GM21515 (cell line): ENCODE results near the gene BMPR1A.

Experiments
- ATAC-seq: cut with Tn5 transposase; IDR thresholded peaks from one replicate; pipeline ENCODE4 v1.9.1; 2021; ENCODE audit not compliant: unreplicated experiment

The BMPR1A gene

DNA sequence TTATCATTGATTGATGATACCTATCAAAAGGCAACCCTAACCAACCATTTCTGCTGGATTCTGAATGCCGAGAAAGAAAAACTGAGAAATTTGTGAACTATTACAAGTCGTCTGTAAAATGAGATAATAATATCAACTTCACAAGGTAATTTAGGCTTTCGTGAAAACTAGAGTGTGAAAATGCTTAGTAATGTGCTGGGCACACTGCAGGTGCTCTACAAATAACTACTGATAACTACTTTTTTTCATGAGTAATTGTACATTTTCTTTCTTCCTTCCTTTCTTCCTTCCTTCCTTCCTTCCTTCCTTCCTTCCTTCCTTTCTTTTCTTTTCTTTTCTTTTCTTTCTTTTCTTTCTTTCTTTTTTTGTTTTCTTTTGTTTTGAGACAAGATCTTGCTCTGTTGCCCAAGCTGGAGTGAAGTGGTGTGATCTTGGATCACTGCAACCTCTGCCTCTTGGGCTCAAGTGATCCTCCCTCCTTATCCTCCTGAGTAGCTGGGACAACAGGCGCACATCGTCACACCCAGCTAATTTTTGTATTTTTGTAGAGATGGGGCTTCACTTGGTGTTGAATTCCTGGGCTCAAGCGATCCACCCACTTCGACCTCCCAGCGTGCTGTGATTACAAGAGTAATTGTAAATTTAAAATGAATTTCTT is 42.9 kb downstream of the BMPR1A start:
- no peak for ATAC-seq

DNA sequence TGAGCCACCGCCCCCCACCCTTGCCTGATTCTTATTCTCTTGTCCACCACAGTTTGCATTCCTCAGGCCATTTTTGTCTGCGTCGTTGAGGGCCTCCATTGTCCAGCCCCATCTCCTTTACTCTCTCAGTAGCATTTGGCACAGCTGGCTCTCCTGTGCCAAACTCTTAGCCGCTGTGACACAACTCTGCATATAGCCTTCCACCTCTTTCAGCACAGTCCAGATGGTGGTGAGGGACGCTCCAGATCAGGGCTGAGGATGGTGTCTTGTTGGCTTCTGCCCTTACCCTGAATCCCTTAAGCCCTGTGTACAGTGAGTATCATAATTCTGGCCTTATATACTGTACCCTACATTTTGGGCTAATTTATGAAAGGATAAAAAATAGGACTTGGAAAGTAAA is 45.6 kb downstream of the BMPR1A start:
- ATAC-seq, result no peak

DNA sequence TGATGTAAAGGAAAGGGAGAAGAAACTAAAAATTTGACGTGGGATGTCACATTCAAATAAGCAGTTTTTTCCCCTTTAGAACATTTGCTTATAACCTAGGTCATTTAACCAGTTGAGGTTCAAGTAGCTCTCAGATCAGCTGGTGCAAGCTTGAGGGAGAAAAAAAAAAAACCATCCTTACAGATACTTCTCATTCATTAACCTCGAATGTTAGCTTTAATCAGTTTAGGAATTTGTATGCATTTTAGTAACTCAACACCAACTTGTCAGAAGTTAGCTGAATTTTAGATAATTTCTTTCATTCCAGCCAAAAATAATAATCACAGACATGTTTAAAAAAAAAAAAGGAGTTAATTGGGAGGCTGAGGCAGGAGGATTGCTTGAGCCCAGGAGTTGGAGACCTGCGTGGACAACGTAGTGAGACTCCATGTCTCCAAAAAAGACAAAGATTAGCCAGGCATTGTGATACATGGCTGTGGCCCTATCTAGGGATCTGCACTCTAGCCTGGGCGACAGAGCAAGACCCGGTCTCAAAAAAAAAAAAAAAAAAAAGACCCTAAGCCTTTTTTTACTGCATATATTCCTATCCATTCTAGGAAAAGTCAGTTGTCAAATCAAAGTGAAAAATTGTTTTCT is 46.2 kb downstream of the BMPR1A start:
- ATAC-seq, result no peak

DNA sequence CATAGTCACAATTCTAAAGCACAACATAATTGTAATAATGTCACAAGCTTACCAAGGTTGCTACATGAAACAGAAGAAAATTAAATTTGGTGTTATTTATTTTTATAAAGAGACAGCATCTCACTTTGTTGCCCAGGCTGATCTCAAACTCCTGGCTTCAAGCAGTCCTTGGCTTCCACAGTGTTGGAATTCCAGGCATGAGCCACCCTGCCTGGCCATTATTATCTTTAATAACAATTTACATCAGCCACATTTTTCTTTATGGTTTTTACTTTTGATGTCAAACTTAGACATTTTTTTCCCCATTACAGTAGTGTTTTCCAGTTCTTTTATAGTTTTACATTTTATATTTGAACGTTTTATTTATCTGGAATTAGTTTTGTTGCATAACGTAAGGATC is 46.7 kb downstream of the BMPR1A start:
- no peak for ATAC-seq

DNA sequence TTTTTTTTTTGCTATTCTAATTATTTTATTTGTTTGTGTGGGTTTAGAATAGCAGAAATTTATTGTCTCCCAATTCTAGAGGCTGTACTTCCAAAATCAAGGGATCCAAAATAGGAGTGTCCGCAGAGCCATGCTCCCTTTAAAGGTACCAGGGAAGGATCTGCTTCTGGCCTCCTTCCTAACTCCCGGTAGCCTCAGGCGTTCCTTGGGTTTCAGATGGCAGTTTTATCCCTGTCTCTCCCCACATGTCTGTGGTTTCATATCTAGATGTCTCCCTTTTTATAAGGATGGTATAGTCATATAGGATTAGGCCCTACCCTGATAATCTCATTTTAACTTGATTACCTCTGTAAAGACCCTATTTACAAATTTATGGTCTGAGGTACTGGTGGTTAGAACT is 48.4 kb downstream of the BMPR1A start:
- ATAC-seq, result no peak

DNA sequence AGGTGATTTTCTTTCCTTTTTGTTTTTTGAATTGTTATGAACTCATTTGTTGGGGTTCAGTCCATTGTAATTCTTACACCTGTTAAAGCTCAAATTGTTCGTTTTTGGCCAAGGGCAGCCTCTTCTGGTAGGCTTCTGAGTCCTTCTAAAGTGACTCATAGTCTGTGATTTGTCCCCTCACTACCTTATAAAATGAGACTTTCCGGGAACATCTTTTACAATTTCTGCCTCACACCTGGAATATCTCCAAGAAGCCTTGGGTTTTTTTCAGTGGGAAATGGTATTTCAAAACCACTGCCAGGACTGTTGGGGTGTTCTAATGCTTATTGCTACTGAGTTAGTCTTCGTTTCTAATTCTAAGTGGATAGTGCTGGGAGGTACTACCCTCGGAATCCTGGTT is 56.7 kb downstream of the BMPR1A start:
- no peak for ATAC-seq

DNA sequence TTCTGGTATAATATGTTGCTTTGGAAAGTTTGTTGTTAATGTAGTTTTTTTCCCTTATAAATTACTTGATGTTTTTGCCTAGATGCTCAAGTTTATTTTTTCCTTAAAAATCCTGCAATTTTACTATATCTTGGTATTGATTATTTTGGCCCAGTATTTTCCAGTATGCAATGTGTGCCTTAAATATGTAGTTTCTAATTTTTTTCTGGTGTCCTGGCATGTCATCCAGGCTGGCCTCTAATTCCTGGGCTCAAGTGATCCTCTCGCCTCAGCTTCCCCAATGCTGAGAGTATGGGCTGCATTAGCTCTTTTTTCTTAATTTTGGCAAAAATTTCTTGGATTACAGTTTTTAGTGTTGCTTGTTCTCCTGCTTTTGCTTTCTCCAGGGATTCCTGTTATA is 57.6 kb downstream of the BMPR1A start:
- ATAC-seq, result no peak

DNA sequence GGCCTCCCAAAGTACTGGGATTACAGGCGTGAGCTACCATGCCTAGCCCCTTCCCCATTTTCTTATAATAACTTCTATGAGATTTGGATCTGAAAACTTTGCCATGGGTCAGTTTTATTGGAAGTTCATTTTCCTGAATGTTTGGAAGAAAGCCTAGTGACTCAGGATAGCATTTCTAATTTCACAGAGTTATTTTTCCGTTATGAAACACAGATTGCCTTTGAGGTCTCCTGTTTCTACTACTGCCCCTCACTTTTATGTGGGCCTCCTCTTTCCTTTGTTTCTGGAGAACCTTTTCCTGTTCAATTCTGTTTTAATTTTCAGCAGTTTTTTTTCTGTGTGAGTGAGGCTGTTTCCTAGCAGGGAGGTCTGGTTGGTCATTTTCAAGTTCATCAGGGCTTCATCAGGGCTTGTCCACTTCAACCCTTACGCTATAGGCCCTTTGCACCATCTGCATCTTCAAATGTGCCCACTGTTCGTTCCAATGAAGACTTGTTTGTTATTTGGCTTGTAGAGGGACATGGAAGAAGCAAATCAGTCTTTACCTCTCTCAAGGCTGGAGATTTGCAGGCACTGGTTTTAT is 58.7 kb downstream of the BMPR1A start:
- no peak for ATAC-seq

DNA sequence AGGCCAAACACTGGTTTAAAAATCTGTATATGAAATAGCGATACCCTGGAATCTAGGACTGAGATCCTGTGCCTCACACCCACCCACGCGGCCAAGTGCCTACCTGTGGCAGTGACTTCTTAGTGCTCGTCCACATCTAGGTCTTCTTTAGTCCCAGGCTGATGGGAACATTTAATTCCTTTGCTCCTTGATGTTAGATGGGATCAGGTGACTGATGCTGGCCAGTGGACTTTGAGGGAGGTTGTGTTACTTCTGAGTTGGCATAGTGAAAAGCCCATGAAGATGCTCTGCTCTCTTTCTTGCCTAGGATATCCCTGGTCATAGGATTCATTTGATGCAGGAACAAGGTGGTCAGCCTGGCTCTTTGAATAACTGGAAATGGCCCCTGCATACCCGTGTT is 59.2 kb downstream of the BMPR1A start:
- no peak for ATAC-seq

DNA sequence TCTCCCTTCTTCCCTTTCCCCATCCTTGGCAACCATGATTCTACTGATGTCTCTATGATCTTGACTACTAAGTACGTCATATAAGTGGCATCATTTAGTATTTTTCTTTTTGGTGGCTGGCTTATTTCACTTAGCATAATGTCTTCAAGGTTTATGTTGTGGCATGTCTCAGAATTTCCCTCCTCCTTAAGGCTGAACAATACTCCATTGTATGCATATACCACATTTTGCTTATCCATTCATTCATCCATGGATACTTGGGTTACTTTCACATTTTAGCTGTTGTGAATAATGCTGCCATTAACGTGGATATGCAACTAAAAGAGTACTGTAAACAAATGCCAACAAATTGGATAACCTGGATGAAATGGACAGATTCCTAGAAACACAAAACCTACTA is 60.8 kb downstream of the BMPR1A start:
- no peak for ATAC-seq

DNA sequence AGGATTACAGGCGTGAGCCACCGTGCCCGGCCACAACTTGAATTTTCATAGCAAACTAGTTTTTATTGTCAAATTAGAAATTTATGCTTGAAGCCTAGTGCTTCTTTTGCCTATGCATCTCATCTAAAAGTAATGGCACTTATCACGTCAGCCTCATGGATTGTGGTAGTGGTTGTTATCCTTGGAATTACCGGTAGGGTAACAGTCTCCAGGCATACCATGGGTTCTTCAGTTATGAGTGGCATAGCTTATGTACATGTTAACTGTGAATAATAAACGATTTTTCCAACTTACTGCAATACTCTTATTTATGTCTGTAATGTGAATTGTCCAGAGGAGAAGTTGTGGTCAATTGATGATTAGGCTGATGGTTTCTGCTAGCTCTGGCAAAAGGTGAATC is 63.1 kb downstream of the BMPR1A start:
- ATAC-seq, result no peak

DNA sequence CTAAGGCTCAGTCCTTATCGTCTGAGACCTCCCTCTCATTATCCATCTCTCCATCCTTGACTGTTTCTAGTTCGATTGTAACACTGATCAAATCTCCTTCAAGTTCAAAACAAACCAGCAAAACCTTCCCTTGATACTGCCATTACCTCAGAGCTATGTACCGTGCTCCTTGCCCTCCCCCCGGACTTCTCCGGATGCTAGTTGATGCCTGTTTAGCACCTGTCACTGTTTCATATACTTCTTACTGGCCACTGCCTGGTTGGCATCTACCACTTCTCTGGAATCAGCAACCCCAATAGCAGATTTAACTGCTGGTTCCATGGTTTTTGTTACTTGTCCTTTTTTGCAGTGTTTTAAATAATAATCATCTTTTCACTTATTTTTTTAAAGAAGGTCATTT is 64.1 kb downstream of the BMPR1A start:
- ATAC-seq, result no peak

DNA sequence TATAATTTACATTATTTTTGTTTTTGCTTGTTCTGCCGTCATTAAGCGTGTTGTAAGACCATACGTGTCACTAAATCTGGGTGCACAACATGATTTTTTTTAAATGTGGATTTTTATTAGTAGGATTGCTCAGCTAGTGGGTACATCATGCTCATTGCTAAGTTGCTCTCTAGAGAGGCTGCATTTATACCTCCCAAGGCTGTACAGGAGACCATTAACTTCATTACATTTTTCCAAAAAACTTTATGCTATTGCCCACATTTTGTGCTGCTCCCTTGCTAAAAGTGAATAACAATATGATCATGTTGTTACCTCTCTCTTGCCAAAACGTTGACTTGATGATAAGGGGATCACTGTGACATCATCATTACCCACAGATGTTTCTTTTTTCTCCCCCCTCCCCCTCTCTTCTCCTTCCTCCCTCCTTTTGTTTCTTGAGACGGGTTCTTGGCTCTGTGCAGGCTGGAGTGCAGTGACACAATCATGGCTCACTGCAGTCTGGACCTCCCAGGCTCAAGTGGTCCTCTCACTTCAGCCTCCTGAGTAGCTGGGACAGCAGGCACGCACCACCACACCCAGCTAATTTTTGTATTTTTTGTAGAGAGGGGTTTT is 65.1 kb downstream of the BMPR1A start:
- no peak for ATAC-seq

DNA sequence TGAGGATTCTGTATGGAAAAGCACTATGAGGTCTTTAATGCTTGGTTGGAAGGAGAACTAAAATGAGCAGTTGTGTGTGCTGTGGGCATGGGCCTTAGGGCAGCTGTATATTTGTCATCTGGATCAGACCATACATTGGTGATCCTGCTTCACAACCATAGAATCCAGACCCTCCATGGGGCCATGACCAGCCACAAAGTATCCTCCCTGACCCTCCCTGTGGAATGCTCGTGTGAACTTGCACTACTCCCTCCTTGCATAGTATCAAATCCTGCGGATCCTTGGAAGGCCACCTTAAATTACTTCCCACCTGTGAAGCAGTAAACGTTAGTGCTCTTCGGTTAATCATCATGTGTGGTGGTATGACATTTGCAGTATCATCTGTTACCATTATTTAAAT is 67.1 kb downstream of the BMPR1A start:
- ATAC-seq, result no peak

DNA sequence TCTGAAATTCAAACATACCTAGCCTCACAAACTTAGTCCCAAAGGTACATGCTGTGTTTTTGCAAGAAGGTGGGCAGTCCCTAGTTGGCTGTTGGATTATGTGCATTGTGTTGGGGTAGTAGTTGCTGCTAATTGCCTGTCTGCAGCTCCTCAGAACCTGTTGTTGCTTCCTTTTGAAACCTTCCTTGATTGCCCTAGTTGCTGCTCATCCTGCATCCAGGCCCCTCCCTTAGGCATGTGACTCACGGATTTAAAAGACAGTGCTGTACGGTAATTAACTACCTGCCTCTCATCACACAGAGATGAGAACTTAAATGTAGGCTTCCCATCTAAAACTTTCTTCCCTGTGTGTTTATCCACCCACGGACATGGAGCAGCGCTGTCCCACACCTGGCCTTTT is 67.7 kb downstream of the BMPR1A start:
- ATAC-seq, result no peak

DNA sequence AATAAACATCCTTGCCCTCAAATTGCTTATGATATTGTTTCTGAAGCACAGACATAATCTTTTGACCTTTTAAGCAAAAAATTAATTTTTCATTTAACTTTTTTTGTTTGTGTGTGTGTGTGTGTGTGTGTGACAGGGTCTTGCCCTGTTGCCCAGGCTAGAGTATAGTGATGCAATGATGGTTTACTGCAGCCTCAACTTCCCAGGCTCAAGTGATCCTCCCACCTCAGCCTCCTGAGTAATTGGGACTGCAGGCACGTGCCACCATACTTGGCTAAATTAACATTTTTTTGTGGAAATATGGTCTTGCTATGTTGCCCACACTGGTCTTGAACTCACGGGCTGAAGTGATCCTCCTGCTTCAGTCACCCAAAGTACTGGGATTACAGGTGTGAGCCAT is 68.9 kb downstream of the BMPR1A start:
- no peak for ATAC-seq

DNA sequence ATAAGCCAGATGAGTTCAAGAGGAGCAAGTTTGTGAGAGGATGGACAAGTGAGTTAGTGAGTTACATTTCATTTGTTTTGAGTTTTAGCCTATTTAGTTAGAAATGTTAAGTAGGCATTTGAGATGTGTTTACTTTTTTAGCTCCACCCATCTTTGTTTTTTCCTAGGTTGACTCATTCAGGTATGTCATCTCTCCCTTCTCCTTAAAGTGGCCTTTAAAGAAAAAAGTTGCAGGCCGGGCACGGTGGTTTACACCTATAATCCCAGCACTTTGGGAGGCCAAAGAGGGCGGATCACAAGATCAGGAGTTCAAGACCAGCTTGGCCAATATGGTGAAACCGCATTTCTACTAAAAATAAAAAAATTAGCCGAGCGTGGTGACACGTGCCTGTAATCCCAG is 71.2 kb downstream of the BMPR1A start:
- ATAC-seq, result no peak

DNA sequence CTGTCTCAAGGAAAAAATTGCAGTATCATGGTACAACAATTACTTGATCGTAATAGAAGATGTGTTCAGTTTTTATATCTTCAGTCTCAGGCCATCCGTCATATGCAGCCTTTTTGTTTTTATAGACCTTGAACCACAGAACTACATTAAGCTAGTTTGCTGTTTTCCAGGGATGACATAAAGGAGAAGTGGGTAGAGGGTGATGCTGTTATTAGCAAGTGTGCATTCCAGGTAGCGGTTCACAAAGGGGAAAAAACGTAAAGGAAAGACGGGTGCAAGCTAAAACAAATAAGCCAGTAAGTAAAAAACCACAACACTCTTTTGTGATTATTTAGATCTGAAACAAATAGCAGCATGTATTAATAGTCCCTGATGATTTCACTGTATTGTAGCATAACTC is 71.7 kb downstream of the BMPR1A start:
- ATAC-seq, result no peak

DNA sequence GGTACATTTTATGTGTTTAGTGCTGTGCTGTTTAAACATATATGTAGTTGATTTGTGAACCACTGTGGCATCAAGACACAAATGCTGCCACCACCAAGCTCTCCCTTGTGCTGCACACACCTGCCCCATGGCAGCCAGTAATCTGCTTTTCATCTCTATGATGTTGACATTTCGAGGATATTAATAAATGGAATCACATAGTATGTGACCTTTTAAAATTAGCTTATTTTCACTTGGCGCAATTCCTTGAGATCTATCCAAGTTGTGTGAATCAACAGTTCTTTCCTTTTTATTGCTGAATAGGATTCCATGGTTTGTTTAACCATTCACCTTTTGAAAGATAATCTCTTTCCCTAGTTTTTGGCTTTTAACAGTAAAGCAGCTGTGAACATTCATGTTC is 73.1 kb downstream of the BMPR1A start:
- ATAC-seq, result no peak

DNA sequence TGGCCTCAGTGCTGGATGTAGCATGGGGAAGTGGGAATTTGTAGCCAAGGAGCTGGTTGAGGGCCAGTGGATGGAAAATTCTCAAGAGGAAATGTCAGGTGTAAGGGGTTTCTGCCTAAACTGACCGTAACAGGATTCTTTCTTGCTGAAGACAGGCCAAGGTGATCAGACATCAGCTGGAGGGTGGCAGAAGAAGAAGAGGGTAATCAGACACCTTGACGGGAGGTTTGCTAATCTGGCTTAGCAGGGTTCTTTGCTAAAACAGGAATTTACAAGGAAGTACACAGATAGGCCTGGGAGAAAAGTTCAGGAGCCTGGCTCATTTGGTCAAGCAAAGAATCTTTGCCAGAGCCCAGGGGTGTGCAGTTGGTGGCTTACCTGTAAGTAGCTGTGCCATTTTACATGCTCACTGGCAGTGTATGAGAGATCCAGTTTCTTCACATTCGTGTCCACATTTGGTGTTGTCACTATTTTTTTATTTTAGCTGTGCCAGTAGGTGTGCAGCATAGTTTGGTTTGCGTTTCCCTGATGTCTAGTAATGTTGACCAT is 73.7 kb downstream of the BMPR1A start:
- ATAC-seq, result no peak

DNA sequence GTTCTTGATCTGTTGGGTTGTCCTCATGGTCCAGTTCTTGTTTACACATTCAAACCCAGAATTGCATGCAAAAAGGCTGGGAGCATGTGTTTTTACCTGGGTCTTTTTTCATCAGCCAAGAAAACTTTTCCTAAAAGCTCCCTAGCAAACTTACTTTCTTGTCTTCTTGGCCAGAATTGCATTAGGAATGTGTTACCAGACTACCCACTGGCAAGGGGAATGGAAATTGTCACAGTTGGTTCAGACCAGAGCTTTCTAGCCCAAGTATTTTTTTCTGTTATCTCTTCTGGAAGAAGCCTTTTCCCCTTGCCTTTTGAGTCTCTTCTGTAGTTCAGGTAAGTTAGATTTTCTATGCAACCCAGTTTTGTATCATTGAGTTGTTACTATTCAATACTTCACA is 77.5 kb downstream of the BMPR1A start:
- no peak for ATAC-seq

DNA sequence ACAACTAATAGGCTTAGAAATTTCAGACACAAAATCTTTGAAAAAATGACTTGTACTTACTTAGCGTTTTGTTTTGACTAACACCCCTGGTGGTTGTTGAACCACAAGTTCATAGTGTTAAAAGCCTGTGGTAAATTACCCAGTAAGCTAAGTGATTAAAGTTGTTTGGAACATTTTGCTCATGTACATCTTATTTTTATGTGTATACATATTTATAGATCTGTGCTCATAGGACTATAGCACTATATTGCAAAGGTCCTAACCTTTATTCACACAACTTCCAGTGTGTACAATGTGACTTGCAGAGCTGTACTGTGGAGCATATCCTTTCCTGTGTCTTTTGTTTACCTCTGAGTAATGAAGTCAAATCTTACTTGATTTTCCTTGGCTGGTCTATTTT is 79.6 kb downstream of the BMPR1A start:
- no peak for ATAC-seq
